Epithelial cell of esophagus (primary cell): ENCODE results near the gene NALCN.

Source experiments
- DNase-seq: peaks from one replicate; pipeline ENCODE4 v3.0.0; 2010; ENCODE audit warnings: low read depth
- H3K4me3 ChIP-seq: 2 replicates; pipeline ENCODE4 v1.5.1; 2011; ENCODE audit warnings: mild to moderate bottlenecking, low read length, control low read depth
- TF ChIP-seq, protein P1 (sequence below): IDR thresholded peaks from 2 replicates; pipeline ENCODE4 v1.5.1; 2011; ENCODE audit warnings: low read depth, mild to moderate bottlenecking, low read length, control low read depth, inconsistent platforms; ENCODE audit not compliant: insufficient read depth; ENCODE audit errors: missing control alignments

The NALCN gene

GRCh38 chr13:101298517-101298916 lies 117.8 kb downstream of the NALCN start:
- H3K4me3 ChIP-seq: no peak overlapping the region
- TF ChIP-seq, protein P1, sequence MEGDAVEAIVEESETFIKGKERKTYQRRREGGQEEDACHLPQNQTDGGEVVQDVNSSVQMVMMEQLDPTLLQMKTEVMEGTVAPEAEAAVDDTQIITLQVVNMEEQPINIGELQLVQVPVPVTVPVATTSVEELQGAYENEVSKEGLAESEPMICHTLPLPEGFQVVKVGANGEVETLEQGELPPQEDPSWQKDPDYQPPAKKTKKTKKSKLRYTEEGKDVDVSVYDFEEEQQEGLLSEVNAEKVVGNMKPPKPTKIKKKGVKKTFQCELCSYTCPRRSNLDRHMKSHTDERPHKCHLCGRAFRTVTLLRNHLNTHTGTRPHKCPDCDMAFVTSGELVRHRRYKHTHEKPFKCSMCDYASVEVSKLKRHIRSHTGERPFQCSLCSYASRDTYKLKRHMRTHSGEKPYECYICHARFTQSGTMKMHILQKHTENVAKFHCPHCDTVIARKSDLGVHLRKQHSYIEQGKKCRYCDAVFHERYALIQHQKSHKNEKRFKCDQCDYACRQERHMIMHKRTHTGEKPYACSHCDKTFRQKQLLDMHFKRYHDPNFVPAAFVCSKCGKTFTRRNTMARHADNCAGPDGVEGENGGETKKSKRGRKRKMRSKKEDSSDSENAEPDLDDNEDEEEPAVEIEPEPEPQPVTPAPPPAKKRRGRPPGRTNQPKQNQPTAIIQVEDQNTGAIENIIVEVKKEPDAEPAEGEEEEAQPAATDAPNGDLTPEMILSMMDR: no peak
- DNase-seq: peak; percentile 15

DNA sequence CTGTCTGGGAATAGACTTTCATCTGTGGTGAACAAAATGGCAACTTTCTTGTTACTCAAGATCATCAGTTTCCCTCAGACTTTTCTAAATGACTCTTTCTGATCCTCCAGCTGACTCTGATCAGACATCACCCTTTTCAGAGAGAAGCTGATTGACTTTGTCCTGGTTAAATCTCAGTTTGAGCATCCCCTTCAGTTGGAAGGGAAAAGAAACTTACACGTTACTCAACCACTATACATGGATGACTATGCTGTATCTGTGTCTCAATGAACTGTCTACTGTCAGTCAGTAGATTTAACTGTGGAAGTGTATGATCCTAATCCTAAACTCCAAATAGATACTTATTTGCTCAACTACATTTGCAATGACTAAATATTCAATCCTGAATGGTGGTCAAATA lies 118.5 kb downstream of the NALCN start:
- TF ChIP-seq, protein P1: no peak
- DNase-seq: no peak
- H3K4me3 ChIP-seq: no peak overlapping the region

DNA sequence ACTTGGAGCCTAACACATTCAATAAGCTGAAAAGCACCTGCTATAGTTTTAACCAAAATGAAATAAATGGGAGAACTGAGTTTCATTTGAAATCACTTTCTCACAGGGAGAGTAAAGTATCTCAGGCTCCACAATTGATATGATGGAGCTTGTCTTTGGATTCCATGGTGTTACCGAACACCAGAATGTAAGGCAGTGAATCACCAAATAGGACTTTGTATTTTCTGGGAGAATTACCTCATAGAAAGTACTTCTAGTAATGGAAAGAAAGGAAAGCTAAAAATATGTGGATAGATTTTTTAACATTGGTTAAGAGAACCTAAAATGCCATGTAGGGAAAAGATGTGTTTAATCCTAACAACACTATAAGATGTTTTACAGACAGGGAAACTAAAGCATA lies 123.6 kb downstream of the NALCN start:
- H3K4me3 ChIP-seq: no peak overlapping the region
- TF ChIP-seq, protein P1: no peak
- DNase-seq: no peak

GRCh38 chr13:101291646-101292515 lies 124.4 kb downstream of the NALCN start:
- H3K4me3 ChIP-seq: no peak overlapping the region
- peak; percentile 10 for DNase-seq
- TF ChIP-seq, protein P1: no peak

DNA sequence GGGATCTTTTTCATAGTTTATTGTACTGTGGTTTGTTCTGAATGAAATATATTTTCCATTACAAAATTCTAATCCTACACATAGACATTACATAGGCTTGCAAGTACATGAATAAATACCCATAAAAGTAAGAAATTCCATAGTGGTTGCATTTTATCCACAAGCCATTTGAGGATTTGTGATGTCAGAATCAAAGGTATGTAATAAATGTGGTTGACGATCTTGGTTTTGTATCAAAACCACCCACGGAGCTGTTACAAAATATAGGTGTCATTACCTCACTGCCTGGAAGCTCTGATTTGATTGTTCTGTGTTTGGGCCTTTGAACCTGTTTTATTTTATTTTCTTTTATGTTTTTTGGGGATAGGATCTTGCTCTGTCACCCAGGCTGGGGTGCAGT lies 125.1 kb downstream of the NALCN start:
- TF ChIP-seq, protein P1: no peak
- no peak overlapping the region for H3K4me3 ChIP-seq
- DNase-seq: no peak

GRCh38 chr13:101289764-101290163 lies 126.5 kb downstream of the NALCN start:
- H3K4me3 ChIP-seq: no peak overlapping the region
- DNase-seq: peak; percentile 52
- TF ChIP-seq, protein P1: no peak

DNA sequence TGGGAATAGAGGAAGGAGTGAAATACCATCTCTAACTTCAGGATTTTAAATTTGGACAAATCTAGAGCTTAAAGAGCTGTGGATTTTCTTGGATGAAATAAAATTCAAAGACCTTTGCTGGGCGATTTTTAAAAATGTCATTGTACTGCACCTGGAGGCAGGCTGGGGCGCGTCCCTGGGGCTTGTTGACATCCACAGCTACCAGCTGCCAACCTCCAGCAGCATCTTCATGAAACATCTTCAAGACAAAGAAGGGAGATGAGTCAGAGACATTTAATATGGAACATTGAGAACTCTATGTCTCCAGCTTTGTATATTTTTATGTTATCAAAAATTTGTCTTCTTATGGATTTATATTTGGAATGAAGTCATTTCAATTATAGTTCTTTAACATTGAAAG lies 132.5 kb downstream of the NALCN start:
- TF ChIP-seq, protein P1: no peak
- peak; percentile 69 for DNase-seq
- no peak overlapping the region for H3K4me3 ChIP-seq
